Activated naive CD8-positive, alpha-beta T cell treated with anti-CD3 and anti-CD28 coated beads, Interleukin-2, amount 50 U/mL, for 16 hours (primary cell): ENCODE measurements around the gene ZNF565.
"Not testable (repeated sequence)": the region's sequence is repeated elsewhere in the genome, so short reads cannot be mapped to it uniquely, and the experiment has no call there.

Experiments
- DNase-seq: peaks from one replicate; pipeline ENCODE4 v3.0.0-alpha.2; 2020; ENCODE audit warnings: low read depth, low spot score

The ZNF565 gene

DNA sequence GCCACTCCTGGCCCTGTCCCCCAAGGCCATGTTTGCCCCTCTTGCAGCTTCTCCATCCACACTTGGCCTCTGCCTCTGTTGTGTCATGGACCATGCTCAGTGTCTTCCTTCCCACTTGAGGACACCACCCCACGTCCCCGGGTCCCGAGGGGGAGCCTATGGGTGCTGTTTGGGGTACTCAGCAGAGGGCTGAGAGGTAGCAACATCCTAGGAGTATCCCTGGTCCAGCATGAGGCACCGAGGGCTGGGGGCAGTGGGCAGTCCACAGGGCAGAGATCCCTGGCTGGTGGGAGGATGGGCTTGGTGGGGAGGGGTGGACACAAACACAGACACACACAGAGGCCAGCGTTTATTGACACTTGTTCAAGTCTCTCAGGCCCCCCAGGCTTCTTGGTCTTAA, 63.9 kb downstream of the ZNF565 start:
- DNase-seq, result no peak

DNA sequence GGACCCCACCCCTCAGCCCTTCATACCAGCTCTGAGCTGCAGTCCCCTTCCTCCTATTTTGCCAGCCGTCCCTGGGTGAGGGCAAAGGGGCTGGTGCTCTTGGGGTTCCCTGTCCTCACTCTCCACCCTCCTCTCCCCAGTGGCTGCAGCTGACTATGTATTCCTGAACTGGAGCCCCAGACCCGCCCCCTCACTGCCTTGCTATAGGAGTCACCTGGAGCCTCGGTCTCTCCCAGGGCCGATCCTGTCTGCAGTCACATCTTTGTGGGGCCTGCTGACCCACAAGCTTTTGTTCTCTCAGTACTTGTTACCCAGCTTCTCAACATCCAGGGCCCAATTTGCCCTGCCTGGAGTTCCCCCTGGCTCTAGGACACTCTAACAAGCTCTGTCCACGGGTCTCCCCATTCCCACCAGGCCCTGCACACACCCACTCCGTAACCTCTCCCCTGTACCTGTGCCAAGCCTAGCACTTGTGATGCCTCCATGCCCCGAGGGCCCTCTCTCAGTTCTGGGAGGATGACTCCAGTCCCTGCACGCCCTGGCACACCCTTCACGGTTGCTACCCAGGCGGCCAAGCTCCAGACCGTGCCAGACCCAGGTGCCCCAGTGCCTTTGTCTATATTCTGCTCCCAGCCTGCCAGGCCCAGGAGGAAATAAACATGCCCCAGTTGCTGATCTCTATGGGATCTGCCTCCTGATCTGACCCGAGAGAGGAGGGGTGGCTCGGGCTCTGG, 64.6 kb downstream of the ZNF565 start:
- no peak for DNase-seq

GRCh38 chr19:36144624-36145023, 69.8 kb downstream of the ZNF565 start:
- DNase-seq, result no peak

DNA sequence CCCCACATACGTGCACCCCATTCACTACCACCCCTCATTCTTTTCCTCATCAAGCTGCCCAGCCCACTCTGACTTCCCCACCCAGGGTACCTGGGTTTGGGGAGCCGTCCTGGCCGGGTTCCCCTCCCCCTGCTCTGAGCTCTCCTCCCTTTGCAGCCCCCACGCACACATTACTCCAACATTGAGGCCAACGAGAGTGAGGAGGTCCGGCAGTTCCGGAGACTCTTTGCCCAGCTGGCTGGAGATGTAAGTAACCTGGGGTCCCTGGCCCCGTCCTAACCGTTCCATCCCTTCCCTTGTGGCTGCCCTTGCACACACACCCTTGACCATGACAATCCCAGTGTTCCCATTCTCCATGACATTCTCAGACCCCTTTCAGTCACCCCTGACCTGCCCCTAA, 72.0 kb downstream of the ZNF565 start:
- DNase-seq, result no peak

- DNase-seq, result no peak
Observed at GRCh38 chr19:36142046-36142445, 72.4 kb downstream of the ZNF565 start.

GRCh38 chr19:36141039-36141927, 73.2 kb downstream of the ZNF565 start:
- DNase-seq, result peak; percentile 68

DNA sequence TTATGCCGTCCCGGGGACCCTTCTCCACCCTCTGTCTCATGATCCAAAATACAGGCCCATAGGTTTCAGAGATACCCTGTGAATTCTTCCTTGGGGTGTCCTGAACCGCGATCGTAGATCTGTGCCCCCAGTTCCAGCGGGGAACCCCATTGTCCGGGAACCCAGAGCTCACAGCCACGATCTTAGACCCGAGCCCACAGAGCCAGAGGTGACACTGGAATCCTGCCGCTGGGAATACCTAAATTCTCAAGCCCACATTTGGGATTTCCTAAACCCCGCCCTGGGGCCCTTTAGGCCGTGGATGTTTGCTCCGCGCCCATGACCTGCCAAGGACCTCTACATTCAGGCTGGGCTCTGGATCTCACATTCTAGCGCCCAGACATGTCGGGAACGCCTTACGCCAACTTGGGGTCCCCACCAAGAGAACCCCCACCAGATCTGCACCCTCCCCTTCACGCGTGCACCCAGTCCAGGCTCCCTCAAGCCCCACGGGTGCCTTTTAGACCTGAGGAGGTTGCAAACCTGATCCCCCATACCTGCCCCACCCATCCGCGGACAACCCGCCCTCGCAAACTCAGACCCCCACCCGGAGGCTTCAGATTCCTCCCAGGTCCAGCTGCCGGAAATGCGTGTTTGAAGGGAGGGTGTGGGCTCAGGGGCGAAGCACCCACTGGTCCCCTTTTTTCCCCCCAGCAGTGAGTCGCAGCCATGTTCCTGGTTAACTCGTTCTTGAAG, 74.0 kb downstream of the ZNF565 start:
- DNase-seq, result no peak

- DNase-seq, result peak; percentile 73
Observed at GRCh38 chr19:36139473-36140303, 74.8 kb downstream of the ZNF565 start, which contains the start of gene CAPNS1. Gene CAPNS1, plus strand, starts transcription at chr19:36140066. Its CDS starts 946 bp downstream, at chr19:36141012.

DNA sequence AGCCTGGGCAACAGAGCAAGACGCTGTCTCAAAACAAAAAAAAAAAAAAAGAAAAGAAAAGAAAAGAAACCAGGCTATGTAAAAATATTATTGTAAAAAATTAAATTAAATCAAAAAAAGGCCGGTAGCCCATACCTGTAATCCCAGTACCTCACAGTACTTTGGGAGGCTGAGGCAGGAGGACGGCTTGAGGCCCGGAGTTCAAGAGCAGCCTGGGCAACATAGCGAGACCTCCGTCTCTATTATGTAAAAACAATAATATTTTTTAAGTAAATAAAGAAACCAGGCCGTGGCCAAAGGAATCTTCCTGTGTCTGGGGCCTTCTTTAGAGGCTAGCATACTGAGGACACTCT, 75.4 kb downstream of the ZNF565 start:
- DNase-seq, result no peak

- DNase-seq, result no peak
Observed at GRCh38 chr19:36136964-36137686, 77.3 kb downstream of the ZNF565 start.

- DNase-seq, result not testable (repeated sequence)
Observed at GRCh38 chr19:36134867-36135266, 79.6 kb downstream of the ZNF565 start.
